Osteocyte (in vitro differentiated cells): Measurements from ENCODE around the gene TEX14. TPM values are rescaled to one million over a fixed set of nuclear protein-coding genes. Genes with fewer than 3 reads are reported as not detected.

Source experiments
- DNase-seq: peaks from one replicate; pipeline ENCODE4 v3.0.0; 2021; ENCODE audit warnings: mixed read lengths; ENCODE audit not compliant: unreplicated experiment; ENCODE audit errors: extremely low spot score
- H3K27ac Mint-ChIP-seq: one replicate; pipeline ENCODE4 v1.8.0; 2021; ENCODE audit warnings: mild to moderate bottlenecking, mixed read lengths; ENCODE audit not compliant: unreplicated experiment
- H3K27me3 Mint-ChIP-seq: one replicate; pipeline ENCODE4 v1.8.0; 2021; ENCODE audit warnings: mixed read lengths; ENCODE audit not compliant: unreplicated experiment
- H3K36me3 Mint-ChIP-seq: one replicate; pipeline ENCODE4 v1.8.0; 2021; ENCODE audit warnings: mixed read lengths; ENCODE audit not compliant: unreplicated experiment
- H3K4me1 Mint-ChIP-seq: one replicate; pipeline ENCODE4 v1.8.0; 2021; ENCODE audit warnings: mixed read lengths; ENCODE audit not compliant: unreplicated experiment
- H3K4me3 Mint-ChIP-seq: one replicate; pipeline ENCODE4 v1.8.0; 2021; ENCODE audit warnings: mild to moderate bottlenecking, moderate library complexity, mixed read lengths; ENCODE audit not compliant: unreplicated experiment
- H3K9me3 Mint-ChIP-seq: one replicate; pipeline ENCODE4 v1.8.0; 2021; ENCODE audit warnings: mixed read lengths; ENCODE audit not compliant: unreplicated experiment
- CTCF ChIP-seq: fragments of 200-600 bp; sonication (generic); IDR thresholded peaks from 2 replicates; pipeline ENCODE4 v1.5.0; 2021; ENCODE audit warnings: antibody characterized with exemption, mild to moderate bottlenecking, moderate library complexity
- total RNA-seq: library from RNA; stranded (reverse); gene quantifications from 2 replicates; pipeline ENCODE4 v1.2.1, GENCODE V29; 2021

TEX14 gene
- total RNA-seq, 1 donor from 2014 or later = 0.27 TPM

DNA sequence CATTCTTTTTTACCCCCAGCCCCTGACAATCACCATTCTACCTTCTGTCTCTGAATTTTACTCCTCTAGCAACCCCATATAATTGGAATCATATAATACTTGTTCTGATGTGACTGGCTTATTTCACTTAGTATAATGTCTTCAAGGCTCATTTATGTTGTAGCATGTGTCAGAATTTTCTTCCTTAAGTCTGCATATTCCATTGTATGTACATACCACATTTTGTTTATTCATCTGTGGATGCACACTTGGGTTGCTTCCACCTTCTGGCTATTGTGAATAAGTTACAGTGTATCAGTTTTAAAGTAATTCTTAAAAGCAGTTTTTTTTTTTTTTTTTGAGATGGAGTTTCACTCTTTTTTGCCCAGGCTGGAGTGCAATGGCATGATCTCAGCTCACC is 39.1 kb upstream of the TEX14 start:
- Mint-ChIP-seq H3K27me3 (no peaks in the 10 kb centered on the region), H3K36me3 (no peaks in the 10 kb centered on the region), H3K4me1 (no peaks in the 10 kb centered on the region), H3K9me3 (no peaks in the 10 kb centered on the region), H3K27ac (no peak overlapping the region), H3K4me3 (no peak overlapping the region)
- TF ChIP-seq CTCF = no peak
- DNase-seq = no peak

DNA sequence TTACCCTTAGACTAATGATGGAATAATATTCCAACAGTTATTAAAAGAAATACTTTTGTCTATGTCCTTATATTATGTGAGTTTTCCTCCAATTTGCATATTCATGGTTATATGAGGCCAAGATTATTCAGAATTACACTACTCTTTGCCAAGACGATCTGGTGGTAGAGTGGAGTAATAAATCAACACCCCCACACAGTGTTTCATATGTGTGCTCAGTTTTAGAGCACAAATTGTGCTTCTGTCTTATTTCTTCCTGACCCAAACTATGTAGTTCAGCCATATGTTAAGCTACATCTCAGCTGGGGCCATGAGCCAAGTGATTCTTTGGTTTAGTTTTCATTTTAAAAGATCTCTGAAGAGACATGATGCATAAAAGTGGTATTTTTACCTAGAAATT is 37.0 kb upstream of the TEX14 start:
- H3K27ac Mint-ChIP-seq = no peak overlapping the region
- H3K4me1 Mint-ChIP-seq = no peaks in the 10 kb centered on the region
- H3K36me3 Mint-ChIP-seq = peaks cover 2% of the 10 kb centered on the region
- TF ChIP-seq CTCF = no peak
- no peak overlapping the region for H3K4me3 Mint-ChIP-seq
- H3K27me3 Mint-ChIP-seq = no peaks in the 10 kb centered on the region
- no peaks in the 10 kb centered on the region for H3K9me3 Mint-ChIP-seq
- no peak for DNase-seq

DNA sequence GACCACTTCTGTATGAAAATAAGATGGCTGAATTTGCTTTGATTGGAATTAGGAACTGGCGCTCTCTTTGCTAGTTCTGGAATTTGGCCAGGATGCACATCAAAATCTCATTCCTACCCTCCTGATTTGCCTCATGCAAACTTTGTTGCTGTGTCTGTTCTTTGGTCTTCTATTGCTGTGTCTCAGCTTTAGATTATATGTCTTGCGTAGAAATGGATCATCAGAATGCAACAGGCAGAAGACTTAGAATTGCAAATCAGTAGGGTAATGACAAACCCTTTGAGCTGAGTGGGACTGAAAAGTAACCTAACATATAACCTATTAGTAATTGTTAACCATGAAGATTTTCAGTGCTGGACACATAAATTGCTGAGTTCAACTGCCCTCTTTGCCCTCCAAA is 30.9 kb upstream of the TEX14 start:
- no peak for DNase-seq
- Mint-ChIP-seq H3K4me3 (no peak overlapping the region), H3K27me3 (no peaks in the 10 kb centered on the region), H3K36me3 (peaks cover 4% of the 10 kb centered on the region), H3K9me3 (no peaks in the 10 kb centered on the region), H3K27ac (no peak overlapping the region), H3K4me1 (no peaks in the 10 kb centered on the region)
- TF ChIP-seq CTCF = no peak

DNA sequence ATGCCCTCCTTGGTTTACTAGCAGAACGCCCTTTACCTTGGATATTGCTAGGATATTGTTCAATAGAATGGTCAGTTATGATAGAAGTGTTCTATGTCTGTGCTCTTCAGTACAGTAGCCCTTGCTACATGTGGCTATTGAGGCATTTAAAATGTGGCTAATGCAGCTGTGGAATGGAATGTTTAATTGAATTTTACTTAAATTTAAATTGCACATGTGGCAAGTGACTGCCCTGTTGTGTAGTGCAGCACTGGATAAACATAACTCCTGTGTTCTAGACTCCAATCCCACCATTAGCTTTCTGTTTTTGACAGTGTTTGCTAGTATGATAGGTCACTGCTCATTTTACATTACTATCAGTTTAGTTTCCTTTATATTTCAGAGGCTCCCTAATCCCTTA is 30.4 kb upstream of the TEX14 start:
- no peaks in the 10 kb centered on the region for H3K27me3 Mint-ChIP-seq
- no peak overlapping the region for H3K27ac Mint-ChIP-seq
- DNase-seq = no peak

GRCh38 chr17:58710948-58711552 is 19.2 kb upstream of the TEX14 start:
- Mint-ChIP-seq H3K27me3 (no peaks in the 10 kb centered on the region), H3K4me3 (no peak overlapping the region), H3K4me1 (no peaks in the 10 kb centered on the region), H3K36me3 (peaks cover 12% of the 10 kb centered on the region), H3K9me3 (no peaks in the 10 kb centered on the region), H3K27ac (no peak overlapping the region)
- DNase-seq = no peak
- TF ChIP-seq CTCF = peak; percentile 82

More for the DNA sequence above, 30.4 kb upstream of the TEX14 start:
- peaks cover 4% of the 10 kb centered on the region for H3K36me3 Mint-ChIP-seq
- H3K4me1 Mint-ChIP-seq = no peaks in the 10 kb centered on the region
- no peak for TF ChIP-seq CTCF
- H3K9me3 Mint-ChIP-seq = no peaks in the 10 kb centered on the region
- no peak overlapping the region for H3K4me3 Mint-ChIP-seq
